Endothelial cell of hepatic sinusoid (primary cell): ENCODE data around the gene CRABP1.

Experiments used
- in situ Hi-C: cut with HindIII; loops from 2 replicates; pipeline ENCODE4 v1.10.0; 2017; ENCODE audit warnings: low sequenced_read_pairs

The CRABP1 gene

GRCh38 chr15:78316283-78317083, 23.7 kb upstream of the CRABP1 start:
- in situ Hi-C loops: no loop called here

- in situ Hi-C loops: no loop called here
Measured at GRCh38 chr15:78317145-78317836, 22.9 kb upstream of the CRABP1 start.

DNA sequence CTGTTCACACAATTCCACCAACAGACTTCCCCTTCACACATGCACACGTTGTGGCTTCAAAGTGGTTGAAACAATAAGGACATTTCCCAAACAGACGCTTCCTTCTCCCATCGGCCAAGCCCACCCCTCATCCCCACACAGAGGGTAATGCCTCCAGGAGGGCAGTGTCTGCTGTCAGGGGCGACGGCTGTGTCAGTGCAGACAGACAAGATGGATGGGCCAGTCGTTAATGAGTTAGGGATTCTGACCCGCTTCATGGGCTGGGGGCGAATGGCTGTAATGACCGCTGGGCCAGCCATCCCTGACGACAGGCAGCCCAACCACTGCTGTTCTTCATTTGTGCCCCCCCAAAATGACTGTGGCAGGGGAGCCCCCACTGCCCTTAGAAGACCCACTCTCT, 20.6 kb upstream of the CRABP1 start:
- in situ Hi-C loops: no loop called here

DNA sequence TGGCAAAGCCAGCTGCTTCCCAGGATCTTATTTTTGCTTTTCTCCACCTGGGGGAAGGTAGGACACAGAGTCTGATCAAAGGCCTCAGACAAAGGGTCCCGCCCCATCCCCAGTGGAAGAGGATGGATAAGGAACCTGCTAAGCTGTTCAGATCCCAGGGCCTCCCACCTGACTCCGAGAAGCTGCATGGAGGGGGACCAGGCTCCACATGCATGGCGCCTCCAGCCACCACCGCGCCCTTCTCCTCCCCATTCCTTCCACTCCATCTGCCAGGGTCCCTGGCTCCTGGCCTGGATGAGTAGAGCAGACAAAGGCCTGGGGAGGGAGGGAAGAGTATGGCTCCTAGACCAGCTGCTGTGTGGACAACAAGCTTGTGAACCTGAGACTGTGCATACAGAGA, 20.0 kb upstream of the CRABP1 start:
- in situ Hi-C loops: no loop called here

DNA sequence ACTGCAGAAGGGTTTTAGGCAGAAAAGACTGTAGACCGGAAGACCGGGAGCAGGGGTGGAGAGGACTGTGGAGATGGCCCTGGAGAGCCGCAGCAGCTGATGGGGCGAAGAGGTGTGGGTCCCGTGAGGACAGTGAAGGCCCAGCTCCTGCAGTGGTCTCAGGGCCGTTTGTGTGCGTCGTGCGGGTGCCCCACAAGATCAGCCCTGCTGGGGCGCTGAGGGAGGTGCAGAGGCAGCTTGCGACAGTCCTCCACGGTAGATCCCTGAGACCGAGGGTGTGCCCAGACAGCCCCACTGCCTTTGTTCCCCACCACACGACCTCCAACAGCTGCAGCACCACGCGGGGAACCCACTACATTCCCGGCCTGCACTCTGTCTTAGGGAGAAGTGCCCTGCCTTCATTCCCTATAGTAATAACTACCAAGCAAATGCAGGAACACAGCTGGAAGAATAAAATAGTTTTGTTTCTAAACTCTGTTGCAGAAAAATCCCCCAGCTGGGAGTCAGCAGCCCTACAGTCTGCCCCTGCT, 19.0 kb upstream of the CRABP1 start:
- in situ Hi-C loops: no loop called here

DNA sequence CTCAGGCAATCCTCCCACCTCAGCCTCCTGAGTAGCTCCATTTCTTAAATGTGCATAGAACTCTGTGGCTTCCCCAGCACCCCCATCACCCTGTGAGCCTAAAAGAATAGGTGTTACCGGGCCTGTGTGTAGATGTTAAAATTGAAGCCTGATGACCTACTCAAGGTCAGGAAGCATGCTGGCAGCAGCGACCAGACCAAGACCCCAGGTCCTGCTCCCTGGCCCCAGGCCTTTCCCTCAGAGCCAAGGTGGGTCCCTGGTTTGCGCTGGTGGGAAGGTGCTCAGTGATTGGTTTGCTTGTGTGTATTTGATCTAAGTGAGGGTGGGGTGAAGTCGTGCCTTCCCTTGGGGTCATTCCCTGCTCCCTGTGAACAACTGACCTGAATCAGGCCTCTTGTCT, 18.4 kb upstream of the CRABP1 start:
- in situ Hi-C loops: no loop called here

- in situ Hi-C loops: no loop called here
Measured at GRCh38 chr15:78322243-78322642, 17.9 kb upstream of the CRABP1 start.

- in situ Hi-C loops: no loop called here
Measured at GRCh38 chr15:78322724-78323521, 17.2 kb upstream of the CRABP1 start.

DNA sequence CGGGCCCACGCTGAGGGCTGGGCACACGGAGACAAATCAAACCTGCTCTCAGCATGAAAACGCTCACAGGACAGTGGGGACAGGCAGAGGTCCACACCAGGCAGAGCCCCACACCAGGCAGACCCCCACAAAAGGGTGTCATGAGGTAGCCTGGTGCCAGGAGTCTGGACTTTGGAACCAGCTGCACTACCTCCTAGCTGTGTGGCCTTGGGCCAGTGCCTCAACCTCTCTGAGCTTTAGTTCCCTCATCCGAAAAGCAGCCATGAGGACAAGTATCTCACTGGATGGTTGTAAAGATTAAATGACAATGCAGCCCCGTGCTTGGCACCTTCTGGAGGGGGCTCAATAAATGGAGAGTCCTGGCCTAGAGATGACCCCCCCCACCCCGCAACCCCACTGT, 16.5 kb upstream of the CRABP1 start:
- in situ Hi-C loops: no loop called here

GRCh38 chr15:78324144-78324543, 16.0 kb upstream of the CRABP1 start:
- in situ Hi-C loops: no loop called here

GRCh38 chr15:78325092-78325843, 14.9 kb upstream of the CRABP1 start:
- in situ Hi-C loops: no loop called here

DNA sequence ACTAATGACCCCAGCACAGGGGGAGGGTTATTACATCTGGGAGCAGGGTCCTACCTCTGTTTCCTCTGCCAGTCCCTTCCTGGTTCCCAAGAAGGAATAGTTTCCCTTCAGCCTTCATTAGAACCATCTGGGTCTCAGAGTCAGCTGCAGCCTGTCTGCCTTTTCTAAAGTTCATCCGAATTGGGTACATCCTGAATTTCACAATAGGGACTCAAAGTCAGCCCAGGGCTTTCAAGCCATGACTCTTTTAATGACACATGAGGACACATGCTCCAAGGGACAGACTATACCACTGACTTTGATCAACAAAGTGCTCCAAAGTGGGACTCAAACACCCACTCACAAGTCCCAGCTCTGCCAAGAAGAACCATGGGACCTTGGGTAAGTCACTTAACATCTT, 12.7 kb upstream of the CRABP1 start:
- in situ Hi-C loops: no loop called here

DNA sequence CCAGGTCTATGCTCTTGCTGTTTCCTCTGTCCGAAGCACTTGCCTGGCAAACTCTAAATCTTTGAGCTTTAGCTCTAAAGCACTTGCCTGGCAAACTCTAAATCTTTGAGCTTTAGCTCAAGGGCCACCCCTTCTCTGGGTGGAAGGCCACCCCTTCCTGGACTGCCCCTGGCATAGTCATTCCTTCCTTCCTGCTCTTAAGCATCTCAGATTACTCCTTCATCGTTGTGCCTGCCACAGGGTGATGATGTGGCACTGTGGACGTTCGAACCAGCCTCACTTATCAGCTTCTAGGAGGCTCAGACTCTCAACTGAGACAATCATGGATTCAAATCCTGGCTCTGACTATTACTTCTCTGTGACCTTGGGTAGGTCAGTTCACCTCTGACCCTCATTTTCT, 10.5 kb upstream of the CRABP1 start:
- in situ Hi-C loops: no loop called here

- in situ Hi-C loops: no loop called here
Measured at GRCh38 chr15:78334845-78335244, 5.3 kb upstream of the CRABP1 start.

DNA sequence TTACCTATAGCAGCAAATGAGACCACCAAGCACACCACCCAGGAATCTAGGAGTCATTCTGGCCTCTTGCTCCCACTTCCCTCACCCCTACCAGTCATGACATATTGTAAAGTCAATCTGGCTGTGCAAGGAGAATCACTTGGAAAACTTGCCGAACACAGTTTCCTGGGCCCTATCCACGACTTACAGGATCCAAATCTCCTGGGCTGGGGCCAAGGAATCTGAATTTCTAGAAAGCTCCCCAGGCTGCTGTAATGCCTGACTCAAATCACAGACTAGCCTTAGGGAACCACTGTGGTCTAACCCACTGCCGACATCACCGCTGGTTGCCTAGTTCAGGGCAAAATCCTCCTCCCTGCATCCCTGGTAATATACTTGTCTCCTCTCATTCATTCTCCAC, 4.2 kb upstream of the CRABP1 start:
- in situ Hi-C loops: no loop called here

DNA sequence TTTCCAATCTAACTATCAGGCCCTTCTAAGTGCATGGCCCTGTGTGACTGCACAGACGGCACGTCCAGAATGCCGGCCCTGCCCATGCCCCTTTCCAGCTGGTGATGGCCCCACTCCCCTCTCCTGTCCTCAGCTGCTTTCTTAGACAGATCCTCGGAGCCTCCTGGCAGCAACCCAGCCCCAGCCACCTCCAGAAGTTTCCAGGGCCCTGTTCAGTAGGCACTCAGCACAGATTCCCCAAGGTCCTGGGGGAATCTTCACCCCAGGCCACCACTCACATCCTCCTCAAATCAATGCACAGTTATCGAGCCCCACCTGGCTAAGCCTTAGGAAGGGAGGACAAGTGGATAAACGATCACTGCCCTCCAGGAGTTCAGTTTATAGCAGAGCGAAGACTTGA, 1.4 kb upstream of the CRABP1 start:
- in situ Hi-C loops: no loop called here

- in situ Hi-C loops: no loop called here
Measured at GRCh38 chr15:78339559-78339958, 594 bp upstream of the CRABP1 start.

- in situ Hi-C loops: no loop called here
Measured at GRCh38 chr15:78341057-78341987, 1.2 kb downstream of the CRABP1 start.

DNA sequence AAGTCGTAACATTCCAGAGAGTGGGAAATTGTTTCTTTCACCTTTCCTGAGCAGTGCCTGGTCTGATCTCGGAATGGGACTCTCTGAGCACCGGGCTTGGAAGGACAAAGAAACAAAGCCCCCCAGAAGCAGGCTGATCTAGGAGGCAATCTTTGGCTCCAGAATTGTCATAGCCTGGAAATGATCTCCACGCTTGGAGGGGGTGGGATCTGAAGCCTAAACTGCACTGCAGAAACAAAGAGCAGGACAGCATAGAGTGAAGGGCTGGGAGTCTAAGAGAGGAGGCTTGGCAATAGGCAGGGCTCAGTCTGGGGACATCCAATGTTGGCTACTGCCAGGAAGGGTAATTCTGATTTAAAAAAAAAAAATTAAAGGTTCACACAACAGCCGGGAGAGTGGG, 1.9 kb downstream of the CRABP1 start:
- in situ Hi-C loops: no loop called here
